H1 (cell line): ENCODE measurements around the gene PLA2G4F.
A peak's percentile ranks its signal among the peaks of the same experiment; 100 is the strongest.

Source experiments
- CREB1 ChIP-seq: IDR thresholded peaks from 2 replicates; pipeline ENCODE4 v1.6.1; 2012; ENCODE audit warnings: inconsistent platforms
- EZH2 ChIP-seq: fragments of 200-600 bp; sonication (generic); IDR thresholded peaks from 2 replicates; pipeline ENCODE4 v1.7.1; 2012; ENCODE audit warnings: low read depth, mild to moderate bottlenecking, moderate library complexity, low read length, inconsistent platforms; ENCODE audit not compliant: severe bottlenecking
- KDM1A ChIP-seq: fragments of 200-600, 300-600 bp; sonication (generic); IDR thresholded peaks from 2 replicates; pipeline ENCODE4 v1.7.1; 2016; ENCODE audit warnings: mild to moderate bottlenecking, low read length, borderline replicate concordance
- MAFK ChIP-seq: IDR thresholded peaks from 2 replicates; pipeline ENCODE4 v1.6.1; 2012; ENCODE audit warnings: low read depth, mild to moderate bottlenecking, improper control_type of control experiment, low read length
- POLR2A ChIP-seq, 2 experiments: IDR thresholded peaks; 1 replicate in 1 of 2; 2 replicates in 1 of 2; pipeline ENCODE4 v1.6.1; 2011; ENCODE audit warnings: low read depth in 2 of 2, low read length in 2 of 2, mild to moderate bottlenecking in 2 of 2; ENCODE audit errors: control extremely low read depth in 1 of 2
- ZNF274 ChIP-seq: IDR thresholded peaks from 2 replicates; pipeline ENCODE4 v1.7.0; 2012; ENCODE audit warnings: low read length, borderline replicate concordance; ENCODE audit errors: extremely low read depth
- TF ChIP-seq, protein P1 (sequence below), 3 experiments: IDR thresholded peaks; 1 replicate in 2 of 3; 2 replicates in 1 of 3; pipeline versions ENCODE4 v1.5.1 to v1.6.1; 2011; ENCODE audit warnings: low read length in 3 of 3, mild to moderate bottlenecking in 3 of 3, inconsistent platforms in 2 of 3, low read depth in 1 of 3, moderate library complexity in 1 of 3; ENCODE audit not compliant: insufficient read depth in 1 of 3; ENCODE audit errors: control extremely low read depth in 1 of 3
- TF ChIP-seq, protein P2 (sequence below): IDR thresholded peaks from 2 replicates; pipeline ENCODE4 v1.6.1; 2012; ENCODE audit warnings: inconsistent platforms

DNA sequence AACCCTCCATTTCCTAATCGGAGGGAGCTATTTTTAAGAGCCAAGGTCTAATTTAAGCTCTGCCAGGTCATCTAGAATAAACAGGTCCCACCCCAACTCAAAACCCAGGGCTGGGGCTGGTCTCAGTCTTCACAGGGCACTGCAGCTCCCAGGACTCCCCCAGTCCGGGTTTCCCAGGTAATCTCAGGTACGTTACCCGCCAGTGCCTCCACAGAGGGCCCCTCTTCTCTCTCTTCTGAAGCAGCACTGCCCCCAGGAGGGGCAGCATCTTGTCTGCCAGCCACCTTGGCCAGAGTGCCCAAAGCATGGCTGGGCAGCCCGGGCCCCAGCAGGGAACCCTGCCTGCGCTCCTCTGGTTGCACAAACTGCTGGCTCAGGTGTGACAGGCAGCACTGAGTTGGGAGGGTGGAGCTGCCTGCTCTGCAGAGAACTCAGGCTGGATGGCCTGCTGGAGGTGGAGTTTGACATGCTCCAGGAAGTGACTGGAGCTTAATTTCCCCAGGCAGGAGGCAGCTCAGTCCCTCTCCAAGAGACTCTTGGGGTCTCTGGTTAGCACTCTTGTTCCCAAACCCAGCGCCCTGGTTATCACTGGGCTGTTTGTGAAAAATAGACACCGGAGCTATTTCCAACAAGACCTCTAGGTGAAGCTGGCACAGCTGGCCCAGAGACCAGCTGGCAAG, at the start of gene PLA2G4F:
- TF ChIP-seq MAFK (no peak), CREB1 (no peak), EZH2 (no peak), ZNF274 (no peak), POLR2A (IDR thresholded peaks at IDR 0.05; ENCODE audit: control extremely low read depth in 1 of 2, low read depth in 2 of 2, low read length in 2 of 2) (no peak), KDM1A (no peak)
- TF ChIP-seq, protein P1, sequence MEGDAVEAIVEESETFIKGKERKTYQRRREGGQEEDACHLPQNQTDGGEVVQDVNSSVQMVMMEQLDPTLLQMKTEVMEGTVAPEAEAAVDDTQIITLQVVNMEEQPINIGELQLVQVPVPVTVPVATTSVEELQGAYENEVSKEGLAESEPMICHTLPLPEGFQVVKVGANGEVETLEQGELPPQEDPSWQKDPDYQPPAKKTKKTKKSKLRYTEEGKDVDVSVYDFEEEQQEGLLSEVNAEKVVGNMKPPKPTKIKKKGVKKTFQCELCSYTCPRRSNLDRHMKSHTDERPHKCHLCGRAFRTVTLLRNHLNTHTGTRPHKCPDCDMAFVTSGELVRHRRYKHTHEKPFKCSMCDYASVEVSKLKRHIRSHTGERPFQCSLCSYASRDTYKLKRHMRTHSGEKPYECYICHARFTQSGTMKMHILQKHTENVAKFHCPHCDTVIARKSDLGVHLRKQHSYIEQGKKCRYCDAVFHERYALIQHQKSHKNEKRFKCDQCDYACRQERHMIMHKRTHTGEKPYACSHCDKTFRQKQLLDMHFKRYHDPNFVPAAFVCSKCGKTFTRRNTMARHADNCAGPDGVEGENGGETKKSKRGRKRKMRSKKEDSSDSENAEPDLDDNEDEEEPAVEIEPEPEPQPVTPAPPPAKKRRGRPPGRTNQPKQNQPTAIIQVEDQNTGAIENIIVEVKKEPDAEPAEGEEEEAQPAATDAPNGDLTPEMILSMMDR (IDR thresholded peaks at IDR 0.05; ENCODE audit: control extremely low read depth in 1 of 3, insufficient read depth in 1 of 3, low read depth in 1 of 3, low read length in 3 of 3) = 0 out of 4 replicates have a peak, but pooled peaks of 1 of the 3 experiments have one; percentile 4
- TF ChIP-seq, protein P2, sequence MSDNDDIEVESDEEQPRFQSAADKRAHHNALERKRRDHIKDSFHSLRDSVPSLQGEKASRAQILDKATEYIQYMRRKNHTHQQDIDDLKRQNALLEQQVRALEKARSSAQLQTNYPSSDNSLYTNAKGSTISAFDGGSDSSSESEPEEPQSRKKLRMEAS = no peak
